Head of caudate nucleus (tissue), 42 donors: Measurements from ENCODE around the gene NCF4.

Experiments
- DNase-seq, 42 donors: peaks; one replicate each; pipeline versions ENCODE4 v3.0.0 to v3.0.0-alpha.2; 2020 to 2021; ENCODE audit warnings: mixed read lengths in 7 of 42
- intact Hi-C: fragments of 100-400 bp; cut with DNase I; formaldehyde crosslinking; loops from one replicate; pipeline ENCODE4 v1.15.0; 2022

NCF4 gene

GRCh38 chr22:36860438-36860820 is 377 bp upstream of the NCF4 start:
- intact Hi-C loops: no loop called here
- DNase-seq: no peak

- intact Hi-C loops: no loop called here
- peak in 30 of 42 donors; percentile 8 to 59 (median 36) for DNase-seq
These were observed 1.7 kb downstream of the NCF4 start for GRCh38 chr22:36862251-36863242.

GRCh38 chr22:36863281-36863680 is 2.5 kb downstream of the NCF4 start:
- DNase-seq: no peak
- intact Hi-C loops: no loop called here

- intact Hi-C loops: no loop called here
- no peak for DNase-seq
These were observed 3.2 kb downstream of the NCF4 start for GRCh38 chr22:36863979-36864378.

- DNase-seq: no peak
- intact Hi-C loops: no loop called here
These were observed 3.8 kb downstream of the NCF4 start for GRCh38 chr22:36864454-36865215.

- intact Hi-C loops: no loop called here
- no peak for DNase-seq
These were observed 4.5 kb downstream of the NCF4 start for GRCh38 chr22:36865346-36865745.

- intact Hi-C loops: no loop called here
- DNase-seq: no peak
These were observed 6.9 kb downstream of the NCF4 start for GRCh38 chr22:36867695-36868094.

- intact Hi-C loops: no loop called here
- DNase-seq: no peak
These were observed 7.9 kb downstream of the NCF4 start for GRCh38 chr22:36868546-36869181.

GRCh38 chr22:36870250-36870649 is 9.4 kb downstream of the NCF4 start:
- intact Hi-C loops: no loop called here
- DNase-seq: no peak

- intact Hi-C loops: no loop called here
- DNase-seq: no peak
These were observed 10.9 kb downstream of the NCF4 start for GRCh38 chr22:36871669-36872081.

- intact Hi-C loops: no loop called here
- DNase-seq: no peak
These were observed 11.3 kb downstream of the NCF4 start for GRCh38 chr22:36872084-36872483.

GRCh38 chr22:36872866-36873498 is 12.2 kb downstream of the NCF4 start:
- DNase-seq: no peak
- intact Hi-C loops: no loop called here

- peak in 18 of 42 donors; percentile 6 to 57 (median 26) for DNase-seq
- intact Hi-C loops: no loop called here
These were observed 13.0 kb downstream of the NCF4 start for GRCh38 chr22:36873614-36874308.

GRCh38 chr22:36874309-36874696 is 13.5 kb downstream of the NCF4 start:
- intact Hi-C loops: no loop called here
- no peak for DNase-seq

- no peak for DNase-seq
- intact Hi-C loops: no loop called here
These were observed 13.9 kb downstream of the NCF4 start for GRCh38 chr22:36874736-36875135.

GRCh38 chr22:36875741-36876140 is 14.9 kb downstream of the NCF4 start:
- intact Hi-C loops: no loop called here
- no peak for DNase-seq

GRCh38 chr22:36879775-36880174 is 19.0 kb downstream of the NCF4 start:
- no peak for DNase-seq

GRCh38 chr22:36881504-36882245 is 20.9 kb downstream of the NCF4 start:
- intact Hi-C loops: no loop called here
- DNase-seq: no peak

More at GRCh38 chr22:36879775-36880174, 19.0 kb downstream of the NCF4 start:
- intact Hi-C loops: no loop called here
